Measurements from ENCODE around the gene ADCK1. TPM values are rescaled to one million over a fixed set of nuclear protein-coding genes. Genes with fewer than 3 reads are reported as not detected.
"Not testable (repeated sequence)": the region's sequence is repeated elsewhere in the genome, so short reads cannot be mapped to it uniquely, and the experiment has no call there.

Gene ADCK1
- total RNA-seq, 1 experiment from 2014 or later = 10.3 TPM

DNA sequence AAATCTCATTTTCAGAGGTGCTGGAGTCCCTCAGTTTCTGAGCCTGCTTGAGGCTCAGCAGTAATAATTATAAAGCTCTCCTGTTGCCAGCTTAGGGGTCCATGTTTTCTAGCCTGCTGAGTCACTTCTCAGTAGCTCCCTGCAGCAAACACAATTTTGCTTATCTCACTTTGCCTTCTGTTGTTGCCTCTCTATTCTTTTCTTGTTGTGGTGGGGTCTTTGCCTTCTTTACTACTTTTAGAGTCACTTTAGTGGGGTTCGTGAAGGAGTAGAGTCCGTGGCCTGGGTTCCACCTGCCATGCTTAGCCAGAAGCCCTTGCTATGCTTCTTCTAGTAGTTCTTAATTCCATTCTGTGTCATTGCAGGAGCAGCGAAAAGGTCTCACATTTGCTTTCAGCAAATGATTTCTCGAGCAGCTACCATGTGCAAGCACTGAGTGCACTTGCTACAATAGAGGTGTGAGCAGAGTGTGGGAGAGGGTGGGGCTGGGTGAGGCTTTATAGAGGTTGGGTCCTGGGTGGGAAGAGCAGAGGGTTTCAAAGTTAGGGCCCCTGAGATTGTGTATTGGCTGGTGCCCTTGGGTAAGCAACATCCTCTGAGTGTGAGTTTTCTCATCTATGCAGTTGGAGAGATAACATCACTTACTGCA lies 114.3 kb downstream of the ADCK1 start:
- DNase-seq = no peak
- Histone ChIP-seq H3K36me3 (replicated peaks; ENCODE audit: control insufficient read depth, insufficient read depth, low read length) (no peaks in the 10 kb centered on the region), H3K4me3 (ENCODE audit: insufficient read depth, low read depth, low read length) (no peak overlapping the region), H3K27me3 (ENCODE audit: control insufficient read depth, insufficient read depth, low read length) (no peaks in the 10 kb centered on the region)

DNA sequence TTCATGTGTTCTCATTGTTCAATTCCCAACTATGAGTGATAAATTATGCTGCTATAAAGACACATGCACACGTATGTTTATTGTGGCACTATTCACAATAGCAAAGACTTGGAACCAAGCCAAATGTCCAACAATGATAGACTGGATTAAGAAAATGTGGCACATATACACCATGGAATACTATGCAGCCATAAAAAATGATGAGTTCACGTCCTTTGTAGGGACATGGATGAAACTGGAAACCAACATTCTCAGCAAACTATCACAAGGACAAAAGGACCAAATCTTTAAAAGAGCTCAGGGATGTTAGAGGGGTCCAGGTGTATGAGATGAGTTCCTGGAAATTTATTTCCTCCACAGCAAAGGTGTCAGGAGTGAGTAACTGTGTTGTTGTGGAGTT lies 115.5 kb downstream of the ADCK1 start:
- not testable (repeated sequence) for H3K27me3 ChIP-seq (ENCODE audit: control insufficient read depth, insufficient read depth, low read length); H3K4me3 ChIP-seq (ENCODE audit: insufficient read depth, low read depth, low read length); DNase-seq; H3K36me3 ChIP-seq (replicated peaks; ENCODE audit: control insufficient read depth, insufficient read depth, low read length)

DNA sequence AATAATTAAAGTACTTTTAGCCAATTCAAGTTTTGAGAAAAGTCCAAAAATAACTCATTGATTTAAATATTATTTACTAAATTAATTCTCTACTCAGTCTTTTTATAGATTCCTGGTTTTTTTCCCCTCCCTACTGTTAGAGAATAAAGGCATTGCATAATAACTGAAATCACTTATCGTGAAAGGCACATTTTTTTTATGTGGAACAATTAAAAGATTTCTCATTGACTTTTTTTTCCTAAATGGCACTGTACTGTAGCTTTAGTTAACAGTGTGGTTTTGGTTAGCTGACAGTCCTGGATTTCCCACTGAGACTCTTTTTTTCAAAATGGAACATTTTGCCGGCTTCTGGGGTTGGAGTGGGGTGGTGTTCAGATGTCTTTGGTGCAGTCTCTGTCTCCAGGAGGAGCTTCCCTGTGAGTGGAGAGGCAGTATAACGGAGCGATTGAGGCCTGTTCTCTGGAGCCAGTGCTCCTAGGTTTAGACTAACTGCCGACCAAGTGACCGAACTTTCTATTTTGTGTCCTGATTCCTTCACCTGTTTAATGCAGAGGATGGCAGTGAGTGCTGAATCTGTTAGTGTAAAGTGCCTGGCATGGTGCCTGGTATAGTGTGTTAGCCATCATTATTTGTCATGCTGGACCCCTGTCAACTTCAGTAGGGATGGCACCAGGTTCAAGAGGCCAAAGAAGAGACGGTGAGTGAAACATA lies 117.7 kb downstream of the ADCK1 start:
- H3K4me3 ChIP-seq (ENCODE audit: insufficient read depth, low read depth, low read length) = no peak overlapping the region
- H3K27me3 ChIP-seq (ENCODE audit: control insufficient read depth, insufficient read depth, low read length) = no peaks in the 10 kb centered on the region
- no peak for DNase-seq
- H3K36me3 ChIP-seq (replicated peaks; ENCODE audit: control insufficient read depth, insufficient read depth, low read length) = no peaks in the 10 kb centered on the region

DNA sequence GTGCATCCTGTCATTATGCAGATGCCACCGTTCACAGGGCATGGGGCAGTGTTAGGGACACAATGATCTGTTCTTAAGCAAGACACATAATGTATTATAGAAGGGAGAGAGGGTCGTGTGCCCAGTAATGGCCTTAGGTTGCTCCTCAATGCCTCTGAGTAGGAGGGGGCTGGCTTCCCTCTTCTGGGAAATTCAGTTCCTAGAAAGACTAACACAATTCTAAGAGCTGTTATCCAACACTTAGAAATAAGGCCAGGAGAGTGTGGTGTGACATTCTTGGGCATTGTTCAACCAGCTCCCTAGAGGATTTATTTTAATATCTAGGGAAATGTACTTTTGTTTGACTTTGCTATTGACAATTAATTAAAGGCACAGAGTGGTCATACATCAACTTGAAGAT lies 118.5 kb downstream of the ADCK1 start:
- H3K27me3 ChIP-seq (ENCODE audit: control insufficient read depth, insufficient read depth, low read length) = no peaks in the 10 kb centered on the region
- DNase-seq = no peak
- H3K36me3 ChIP-seq (replicated peaks; ENCODE audit: control insufficient read depth, insufficient read depth, low read length) = no peaks in the 10 kb centered on the region
- H3K4me3 ChIP-seq (ENCODE audit: insufficient read depth, low read depth, low read length) = no peak overlapping the region

DNA sequence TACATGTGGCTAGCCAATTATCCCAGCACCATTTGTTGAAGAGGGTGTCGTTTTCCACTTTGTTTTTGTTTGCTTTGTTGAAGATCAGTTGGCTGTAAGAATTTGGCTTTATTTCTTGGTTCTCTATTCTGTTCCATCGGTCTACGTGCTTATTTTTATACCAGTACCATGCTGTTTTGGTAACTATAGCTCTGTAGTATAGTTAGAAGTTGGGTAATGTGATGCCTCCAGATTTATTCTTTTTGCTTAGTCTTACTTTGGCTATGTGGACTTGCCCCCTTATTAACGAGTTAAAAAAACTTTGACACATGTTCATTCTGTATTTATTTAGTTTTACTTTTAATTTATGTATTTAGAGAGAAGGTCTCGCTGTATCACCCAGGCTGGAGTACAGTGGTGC lies 120.4 kb downstream of the ADCK1 start:
- Histone ChIP-seq H3K4me3 (ENCODE audit: insufficient read depth, low read depth, low read length) (no peak overlapping the region), H3K27me3 (ENCODE audit: control insufficient read depth, insufficient read depth, low read length) (no peaks in the 10 kb centered on the region), H3K36me3 (replicated peaks; ENCODE audit: control insufficient read depth, insufficient read depth, low read length) (no peaks in the 10 kb centered on the region)
- no peak for DNase-seq

DNA sequence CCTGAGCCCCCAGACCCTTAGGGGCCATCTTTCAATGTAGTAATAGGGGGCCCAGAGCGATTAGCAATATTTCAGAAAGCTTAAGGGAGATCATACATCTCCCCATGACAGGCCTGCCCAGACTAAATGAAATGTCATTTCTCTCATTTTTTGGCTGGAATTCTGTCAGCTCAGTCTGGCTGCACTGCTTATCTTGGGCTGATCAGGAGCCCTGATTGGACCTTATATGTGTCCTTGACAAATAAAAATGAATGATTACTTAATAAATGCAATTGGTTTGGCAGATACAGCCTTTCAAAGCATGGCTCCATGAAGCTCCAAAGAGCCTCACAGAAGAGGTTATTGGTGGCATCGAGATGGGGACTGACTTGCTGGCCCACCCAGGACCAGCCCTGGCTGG lies 121.9 kb downstream of the ADCK1 start:
- no peak for DNase-seq
- no peaks in the 10 kb centered on the region for H3K36me3 ChIP-seq (replicated peaks; ENCODE audit: control insufficient read depth, insufficient read depth, low read length)
- H3K4me3 ChIP-seq (ENCODE audit: insufficient read depth, low read depth, low read length) = no peak overlapping the region
- H3K27me3 ChIP-seq (ENCODE audit: control insufficient read depth, insufficient read depth, low read length) = no peaks in the 10 kb centered on the region

DNA sequence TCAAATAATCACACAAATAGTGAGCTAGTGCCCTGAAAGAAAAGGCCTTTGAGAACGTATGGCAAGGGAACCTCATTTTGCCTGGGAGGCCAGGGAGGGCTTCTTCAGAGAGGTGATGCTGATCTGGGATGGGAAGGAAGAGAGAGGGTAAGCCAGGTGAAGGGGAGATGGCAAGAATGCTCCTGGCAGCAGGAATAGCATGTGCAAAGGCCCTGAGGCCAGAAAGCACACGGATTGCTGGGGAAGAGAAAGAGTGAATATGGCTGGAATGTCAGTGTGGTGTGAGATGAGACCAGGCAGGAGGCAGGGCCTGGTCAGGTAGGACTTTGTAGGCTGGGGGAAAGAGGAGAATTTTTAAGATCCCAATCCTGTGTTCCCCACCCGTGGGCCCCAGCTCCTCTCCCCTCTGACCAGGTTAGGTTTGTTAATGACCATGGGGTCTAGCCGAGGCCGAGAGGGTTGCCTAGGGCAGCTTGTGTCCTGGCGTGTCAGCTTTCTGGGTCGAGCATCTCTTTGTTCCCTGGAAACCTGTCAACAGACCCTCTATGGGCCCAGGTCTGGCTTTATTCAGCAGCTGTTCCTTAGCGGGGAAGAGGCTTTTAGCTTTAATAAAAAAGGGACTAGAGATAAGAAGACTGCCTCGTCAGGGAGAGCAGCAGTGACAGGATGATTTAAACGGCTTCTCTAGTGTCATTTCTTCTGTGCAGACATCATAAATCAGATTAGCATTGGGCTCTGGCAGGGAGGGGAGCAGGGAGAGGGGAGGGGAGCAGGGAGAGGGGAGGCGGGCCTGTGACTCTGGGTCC lies 123.4 kb downstream of the ADCK1 start:
- DNase-seq = no peak
- H3K36me3 ChIP-seq (replicated peaks; ENCODE audit: control insufficient read depth, insufficient read depth, low read length) = no peaks in the 10 kb centered on the region
- no peaks in the 10 kb centered on the region for H3K27me3 ChIP-seq (ENCODE audit: control insufficient read depth, insufficient read depth, low read length)
- H3K4me3 ChIP-seq (ENCODE audit: insufficient read depth, low read depth, low read length) = no peak overlapping the region

DNA sequence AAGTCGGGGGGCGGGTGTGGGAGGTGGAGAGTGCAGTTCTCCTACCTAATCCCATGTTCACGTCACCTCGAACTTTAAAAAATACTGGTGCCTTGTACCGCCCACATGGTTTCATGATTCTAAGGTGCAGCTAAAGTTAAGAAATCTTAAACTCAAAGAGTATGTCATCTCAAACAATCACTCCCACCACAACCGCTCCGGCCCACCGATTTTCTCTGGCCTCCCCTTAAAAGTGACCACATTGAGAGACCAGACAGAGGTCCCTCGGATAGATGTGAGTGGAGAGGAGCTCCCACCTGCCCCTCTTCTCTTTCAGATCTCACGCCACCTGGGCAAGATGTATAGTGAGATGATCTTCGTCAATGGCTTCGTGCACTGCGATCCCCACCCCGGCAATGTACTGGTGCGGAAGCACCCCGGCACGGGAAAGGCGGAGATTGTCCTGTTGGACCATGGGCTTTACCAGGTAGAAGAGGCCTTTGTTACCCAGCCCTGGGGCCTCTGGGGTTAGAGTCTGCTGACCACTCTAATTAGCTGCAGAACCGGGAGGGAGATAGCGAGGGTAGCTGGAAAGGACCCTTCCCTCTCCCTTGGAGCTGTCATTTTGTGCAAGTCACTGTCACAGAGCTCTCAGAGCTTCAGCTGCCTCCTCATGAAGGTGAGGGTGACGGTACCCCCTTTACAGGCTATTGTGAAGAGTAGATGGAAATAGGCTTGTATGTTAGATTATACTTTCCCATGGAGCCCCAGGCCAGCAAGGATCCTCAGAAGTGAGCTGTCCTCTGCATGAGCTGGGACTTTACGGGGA lies 124.4 kb downstream of the ADCK1 start:
- H3K36me3 ChIP-seq (replicated peaks; ENCODE audit: control insufficient read depth, insufficient read depth, low read length) = no peaks in the 10 kb centered on the region
- no peak overlapping the region for H3K4me3 ChIP-seq (ENCODE audit: insufficient read depth, low read depth, low read length)

DNA sequence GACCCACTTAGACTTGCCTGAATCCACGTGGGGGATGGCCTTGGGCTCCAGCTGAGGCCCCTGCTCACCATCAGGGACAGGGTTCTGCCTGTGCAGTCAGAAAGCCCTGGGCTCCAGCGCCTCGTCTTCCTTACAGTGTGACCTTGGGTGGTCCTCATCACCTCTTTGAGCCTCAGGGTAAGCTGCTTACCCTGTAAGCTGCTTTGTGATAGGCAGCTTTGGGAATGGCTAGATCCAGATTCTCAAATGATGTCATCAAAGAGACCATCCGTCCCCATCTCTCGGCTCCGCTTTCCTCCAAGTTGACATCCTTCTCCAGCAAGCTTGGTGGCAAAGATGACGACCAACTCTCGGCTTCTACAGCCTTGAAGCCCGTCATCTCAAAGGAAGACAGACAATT lies 127.0 kb downstream of the ADCK1 start:
- no peak for DNase-seq
- H3K36me3 ChIP-seq (replicated peaks; ENCODE audit: control insufficient read depth, insufficient read depth, low read length) = no peaks in the 10 kb centered on the region
- no peaks in the 10 kb centered on the region for H3K27me3 ChIP-seq (ENCODE audit: control insufficient read depth, insufficient read depth, low read length)
- no peak overlapping the region for H3K4me3 ChIP-seq (ENCODE audit: insufficient read depth, low read depth, low read length)

More for the DNA sequence above, 124.4 kb downstream of the ADCK1 start:
- no peaks in the 10 kb centered on the region for H3K27me3 ChIP-seq (ENCODE audit: control insufficient read depth, insufficient read depth, low read length)
- no peak for DNase-seq

DNA sequence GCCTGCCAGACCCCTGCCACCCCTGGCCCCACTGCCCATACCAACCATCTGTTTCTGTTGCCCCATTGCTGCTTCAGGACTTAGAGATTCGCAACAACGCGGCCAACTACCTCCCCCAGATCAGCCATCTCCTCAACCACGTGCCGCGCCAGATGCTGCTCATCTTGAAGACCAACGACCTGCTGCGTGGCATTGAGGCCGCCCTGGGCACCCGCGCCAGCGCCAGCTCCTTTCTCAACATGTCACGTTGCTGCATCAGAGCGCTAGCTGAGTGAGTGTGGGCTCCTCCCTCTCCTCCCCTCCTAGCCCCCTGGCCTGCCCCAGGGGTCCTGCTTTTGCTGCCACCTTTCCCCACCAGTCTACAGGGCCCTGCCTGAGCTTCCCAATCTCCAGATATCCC lies 131.5 kb downstream of the ADCK1 start:
- Histone ChIP-seq H3K27me3 (ENCODE audit: control insufficient read depth, insufficient read depth, low read length) (no peaks in the 10 kb centered on the region), H3K4me3 (ENCODE audit: insufficient read depth, low read depth, low read length) (no peak overlapping the region), H3K36me3 (replicated peaks; ENCODE audit: control insufficient read depth, insufficient read depth, low read length) (no peaks in the 10 kb centered on the region; the same call in 1 of the 2 replicates)
- DNase-seq = no peak

DNA sequence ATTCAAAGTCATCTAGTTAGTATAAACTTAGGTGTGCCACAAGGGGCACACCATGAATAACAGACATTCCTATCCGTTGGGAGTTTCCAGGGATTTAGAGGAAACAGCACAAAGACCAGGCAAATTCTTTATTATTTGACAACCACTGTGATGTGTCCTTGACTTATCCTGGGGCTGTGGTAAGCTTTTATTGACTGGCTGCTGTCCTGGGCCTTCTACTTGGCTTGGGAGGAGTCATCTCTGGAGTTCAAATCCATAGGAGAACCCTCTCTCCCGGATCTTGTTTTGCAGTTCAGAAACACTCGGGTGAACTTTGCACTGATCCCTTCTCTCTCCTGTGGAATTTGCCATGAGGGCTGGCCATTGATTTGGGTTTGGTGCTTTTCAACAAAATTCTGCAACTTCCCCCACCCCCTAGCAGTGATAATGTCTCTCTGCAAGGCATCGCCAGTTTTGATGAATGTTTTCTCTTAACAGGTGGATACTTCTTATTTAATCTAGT lies 136.3 kb downstream of the ADCK1 start:
- DNase-seq = no peak
- H3K4me3 ChIP-seq (ENCODE audit: insufficient read depth, low read depth, low read length) = no peak overlapping the region
- H3K36me3 ChIP-seq (replicated peaks; ENCODE audit: control insufficient read depth, insufficient read depth, low read length) = no peaks in the 10 kb centered on the region; the same call in 1 of the 2 replicates
- H3K27me3 ChIP-seq (ENCODE audit: control insufficient read depth, insufficient read depth, low read length) = no peaks in the 10 kb centered on the region

DNA sequence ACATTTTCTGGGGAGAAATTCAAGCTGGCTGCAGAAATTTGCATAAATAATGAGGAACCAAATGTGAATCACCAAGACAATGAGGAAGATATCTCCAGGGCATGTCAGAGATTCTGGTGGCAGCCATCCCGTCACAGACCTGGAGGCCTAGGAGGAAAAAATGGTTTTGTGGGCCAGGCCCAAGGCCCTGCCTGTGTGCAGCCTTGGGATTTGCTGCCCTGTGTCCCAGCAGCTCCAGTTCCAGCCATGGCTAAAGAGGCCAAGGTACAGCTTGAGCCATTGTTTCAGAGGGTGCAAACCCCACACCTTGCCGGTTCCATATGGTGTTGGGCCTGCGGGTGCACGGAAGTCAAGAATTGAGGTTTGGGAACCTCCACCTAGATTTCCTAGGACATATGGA lies 147.5 kb downstream of the ADCK1 start:
- Histone ChIP-seq H3K36me3 (replicated peaks; ENCODE audit: control insufficient read depth, insufficient read depth, low read length) (no peaks in the 10 kb centered on the region), H3K27me3 (ENCODE audit: control insufficient read depth, insufficient read depth, low read length) (no peaks in the 10 kb centered on the region), H3K4me3 (ENCODE audit: insufficient read depth, low read depth, low read length) (no peak overlapping the region)
- DNase-seq = no peak

DNA sequence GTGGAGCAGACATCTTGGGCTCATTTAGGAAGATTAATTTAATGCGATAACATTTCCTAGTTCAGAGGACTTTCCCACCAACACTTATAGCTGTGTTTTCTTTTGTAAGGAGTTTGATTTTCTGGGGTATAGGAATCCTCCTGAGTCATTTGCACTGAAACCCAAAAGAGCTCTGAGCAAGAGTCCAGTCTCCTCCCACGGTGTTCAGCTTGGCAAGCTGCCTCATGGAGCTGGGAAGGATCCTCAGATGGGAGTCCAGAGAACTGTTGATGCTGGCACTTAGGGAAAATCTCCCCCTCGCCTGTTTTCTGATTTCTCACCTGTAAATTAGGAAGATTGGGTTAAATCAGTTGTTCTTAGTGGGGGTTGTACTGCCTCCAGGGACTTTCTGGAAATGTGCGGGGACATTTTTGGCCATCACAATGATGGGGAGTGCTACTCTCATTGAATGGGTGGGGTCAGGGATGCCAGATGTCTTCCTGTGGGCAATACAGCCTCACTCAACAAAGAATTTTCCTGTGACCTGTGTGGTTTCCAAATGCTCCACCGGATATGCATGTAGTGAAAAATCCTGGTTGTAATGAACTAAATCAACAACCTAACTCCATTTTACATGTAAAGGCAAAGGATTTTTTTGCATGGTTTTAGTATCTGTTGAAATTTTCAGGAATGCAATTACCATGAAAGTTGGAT lies 150.6 kb downstream of the ADCK1 start:
- no peak for DNase-seq
- Histone ChIP-seq H3K36me3 (replicated peaks; ENCODE audit: control insufficient read depth, insufficient read depth, low read length) (no peaks in the 10 kb centered on the region), H3K4me3 (ENCODE audit: insufficient read depth, low read depth, low read length) (no peak overlapping the region), H3K27me3 (ENCODE audit: control insufficient read depth, insufficient read depth, low read length) (no peaks in the 10 kb centered on the region)
